NCI-H1417 (cell line): ENCODE results near the gene RARB.

Source experiments
- DNase-seq, 3 experiments: peaks; one replicate each; lab custom pipeline; 2025; lab: John Stamatoyannopoulos, UW

The RARB gene

GRCh38 chr3:25576831-25577454 lies 148.9 kb downstream of the RARB start:
- no peak for DNase-seq

- no peak for DNase-seq
Measured at GRCh38 chr3:25578059-25578458, 150.0 kb downstream of the RARB start.

GRCh38 chr3:25580534-25580933 lies 152.5 kb downstream of the RARB start:
- no peak for DNase-seq

GRCh38 chr3:25581335-25581734 lies 153.3 kb downstream of the RARB start:
- DNase-seq = no peak

GRCh38 chr3:25581823-25582222 lies 153.8 kb downstream of the RARB start:
- DNase-seq = no peak

GRCh38 chr3:25582242-25582641 lies 154.2 kb downstream of the RARB start:
- DNase-seq = no peak

- no peak for DNase-seq
Measured at GRCh38 chr3:25583343-25583742, 155.3 kb downstream of the RARB start.

- no peak for DNase-seq
Measured at GRCh38 chr3:25584011-25584789, 156.1 kb downstream of the RARB start.

- no peak for DNase-seq
Measured at GRCh38 chr3:25585361-25586166, 157.5 kb downstream of the RARB start.

GRCh38 chr3:25586167-25586505 lies 158.1 kb downstream of the RARB start:
- no peak for DNase-seq

- no peak for DNase-seq
Measured at GRCh38 chr3:25586553-25586952, 158.5 kb downstream of the RARB start.

- DNase-seq = peak in 2 of 3 experiments; percentile 4 to 47
Measured at GRCh38 chr3:25587094-25587493, 159.0 kb downstream of the RARB start.

GRCh38 chr3:25587526-25587925 lies 159.5 kb downstream of the RARB start:
- no peak for DNase-seq

- DNase-seq = no peak
Measured at GRCh38 chr3:25587975-25588374, 159.9 kb downstream of the RARB start.

GRCh38 chr3:25588441-25589103 lies 160.5 kb downstream of the RARB start:
- DNase-seq = no peak

GRCh38 chr3:25589104-25589782 lies 161.2 kb downstream of the RARB start:
- DNase-seq = no peak

- no peak for DNase-seq
Measured at GRCh38 chr3:25589783-25590258, 161.8 kb downstream of the RARB start.

- peak in 1 of 3 experiments; percentile 21 for DNase-seq
Measured at GRCh38 chr3:25592510-25592968, 164.5 kb downstream of the RARB start.

- DNase-seq = peak in 1 of 3 experiments; percentile 19
Measured at GRCh38 chr3:25593001-25593400, 164.9 kb downstream of the RARB start.

GRCh38 chr3:25594007-25594502 lies 166.0 kb downstream of the RARB start:
- peak in 2 of 3 experiments; percentile 13 to 61 for DNase-seq

GRCh38 chr3:25597535-25598101 lies 169.6 kb downstream of the RARB start:
- DNase-seq = peak in 2 of 3 experiments; percentile 15 to 66
